ENCODE results near the gene EMC7.

DNA sequence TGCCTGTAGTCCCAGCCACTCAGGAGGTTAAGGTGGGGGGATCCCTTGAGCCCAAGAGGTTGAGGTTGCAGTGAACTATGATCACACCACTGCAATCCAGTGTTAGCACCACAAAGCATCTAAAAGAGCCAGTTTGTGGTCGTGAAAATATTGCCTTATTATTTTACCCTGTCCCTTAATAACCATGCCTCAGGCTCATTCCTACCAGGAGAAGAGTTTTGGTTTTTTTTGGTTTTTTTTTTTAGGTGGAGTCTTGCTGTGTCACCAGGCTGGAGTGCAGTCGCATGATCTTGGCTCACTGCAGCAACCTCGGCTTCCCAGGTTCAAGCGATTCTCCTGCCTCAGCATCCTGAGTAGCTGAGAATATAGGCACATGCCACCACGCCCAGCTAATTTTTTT is 44.8 kb downstream of the EMC7 start:
- TF ChIP-seq, protein P1, sequence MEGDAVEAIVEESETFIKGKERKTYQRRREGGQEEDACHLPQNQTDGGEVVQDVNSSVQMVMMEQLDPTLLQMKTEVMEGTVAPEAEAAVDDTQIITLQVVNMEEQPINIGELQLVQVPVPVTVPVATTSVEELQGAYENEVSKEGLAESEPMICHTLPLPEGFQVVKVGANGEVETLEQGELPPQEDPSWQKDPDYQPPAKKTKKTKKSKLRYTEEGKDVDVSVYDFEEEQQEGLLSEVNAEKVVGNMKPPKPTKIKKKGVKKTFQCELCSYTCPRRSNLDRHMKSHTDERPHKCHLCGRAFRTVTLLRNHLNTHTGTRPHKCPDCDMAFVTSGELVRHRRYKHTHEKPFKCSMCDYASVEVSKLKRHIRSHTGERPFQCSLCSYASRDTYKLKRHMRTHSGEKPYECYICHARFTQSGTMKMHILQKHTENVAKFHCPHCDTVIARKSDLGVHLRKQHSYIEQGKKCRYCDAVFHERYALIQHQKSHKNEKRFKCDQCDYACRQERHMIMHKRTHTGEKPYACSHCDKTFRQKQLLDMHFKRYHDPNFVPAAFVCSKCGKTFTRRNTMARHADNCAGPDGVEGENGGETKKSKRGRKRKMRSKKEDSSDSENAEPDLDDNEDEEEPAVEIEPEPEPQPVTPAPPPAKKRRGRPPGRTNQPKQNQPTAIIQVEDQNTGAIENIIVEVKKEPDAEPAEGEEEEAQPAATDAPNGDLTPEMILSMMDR (IDR thresholded peaks at IDR 0.05; ENCODE audit: low read depth, low read length, missing input control): no peak
- TF ChIP-seq JUND (IDR thresholded peaks at IDR 0.05): no peak
- TF ChIP-seq, protein P2, sequence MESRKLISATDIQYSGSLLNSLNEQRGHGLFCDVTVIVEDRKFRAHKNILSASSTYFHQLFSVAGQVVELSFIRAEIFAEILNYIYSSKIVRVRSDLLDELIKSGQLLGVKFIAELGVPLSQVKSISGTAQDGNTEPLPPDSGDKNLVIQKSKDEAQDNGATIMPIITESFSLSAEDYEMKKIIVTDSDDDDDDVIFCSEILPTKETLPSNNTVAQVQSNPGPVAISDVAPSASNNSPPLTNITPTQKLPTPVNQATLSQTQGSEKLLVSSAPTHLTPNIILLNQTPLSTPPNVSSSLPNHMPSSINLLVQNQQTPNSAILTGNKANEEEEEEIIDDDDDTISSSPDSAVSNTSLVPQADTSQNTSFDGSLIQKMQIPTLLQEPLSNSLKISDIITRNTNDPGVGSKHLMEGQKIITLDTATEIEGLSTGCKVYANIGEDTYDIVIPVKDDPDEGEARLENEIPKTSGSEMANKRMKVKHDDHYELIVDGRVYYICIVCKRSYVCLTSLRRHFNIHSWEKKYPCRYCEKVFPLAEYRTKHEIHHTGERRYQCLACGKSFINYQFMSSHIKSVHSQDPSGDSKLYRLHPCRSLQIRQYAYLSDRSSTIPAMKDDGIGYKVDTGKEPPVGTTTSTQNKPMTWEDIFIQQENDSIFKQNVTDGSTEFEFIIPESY (IDR thresholded peaks at IDR 0.05): no peak
- TF ChIP-seq, protein P3, sequence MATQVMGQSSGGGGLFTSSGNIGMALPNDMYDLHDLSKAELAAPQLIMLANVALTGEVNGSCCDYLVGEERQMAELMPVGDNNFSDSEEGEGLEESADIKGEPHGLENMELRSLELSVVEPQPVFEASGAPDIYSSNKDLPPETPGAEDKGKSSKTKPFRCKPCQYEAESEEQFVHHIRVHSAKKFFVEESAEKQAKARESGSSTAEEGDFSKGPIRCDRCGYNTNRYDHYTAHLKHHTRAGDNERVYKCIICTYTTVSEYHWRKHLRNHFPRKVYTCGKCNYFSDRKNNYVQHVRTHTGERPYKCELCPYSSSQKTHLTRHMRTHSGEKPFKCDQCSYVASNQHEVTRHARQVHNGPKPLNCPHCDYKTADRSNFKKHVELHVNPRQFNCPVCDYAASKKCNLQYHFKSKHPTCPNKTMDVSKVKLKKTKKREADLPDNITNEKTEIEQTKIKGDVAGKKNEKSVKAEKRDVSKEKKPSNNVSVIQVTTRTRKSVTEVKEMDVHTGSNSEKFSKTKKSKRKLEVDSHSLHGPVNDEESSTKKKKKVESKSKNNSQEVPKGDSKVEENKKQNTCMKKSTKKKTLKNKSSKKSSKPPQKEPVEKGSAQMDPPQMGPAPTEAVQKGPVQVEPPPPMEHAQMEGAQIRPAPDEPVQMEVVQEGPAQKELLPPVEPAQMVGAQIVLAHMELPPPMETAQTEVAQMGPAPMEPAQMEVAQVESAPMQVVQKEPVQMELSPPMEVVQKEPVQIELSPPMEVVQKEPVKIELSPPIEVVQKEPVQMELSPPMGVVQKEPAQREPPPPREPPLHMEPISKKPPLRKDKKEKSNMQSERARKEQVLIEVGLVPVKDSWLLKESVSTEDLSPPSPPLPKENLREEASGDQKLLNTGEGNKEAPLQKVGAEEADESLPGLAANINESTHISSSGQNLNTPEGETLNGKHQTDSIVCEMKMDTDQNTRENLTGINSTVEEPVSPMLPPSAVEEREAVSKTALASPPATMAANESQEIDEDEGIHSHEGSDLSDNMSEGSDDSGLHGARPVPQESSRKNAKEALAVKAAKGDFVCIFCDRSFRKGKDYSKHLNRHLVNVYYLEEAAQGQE (IDR thresholded peaks at IDR 0.05): no peak
- no peak for TF ChIP-seq RAD21 (IDR thresholded peaks at IDR 0.05)
- no peak for TF ChIP-seq RXRA (IDR thresholded peaks at IDR 0.05)
- no peak for TF ChIP-seq GABPA (IDR thresholded peaks at IDR 0.05 in 1 of 2, conservative IDR thresholded peaks at IDR 0.05 in 1 of 2)
- TF ChIP-seq HNF4A (conservative IDR thresholded peaks at IDR 0.05): no peak
